Thyroid gland (tissue), 4 donors: Measurements from ENCODE around the gene HUWE1.

Experiments
- CTCF ChIP-seq, 6 experiments: fragments of 200-600 bp in 3 of 6; fragments of 450-650 bp in 3 of 6; sonication (generic) in 3 of 6; IDR thresholded peaks; one replicate each; pipeline ENCODE4 v1.5.1; 2016 to 2019; ENCODE audit warnings: antibody characterized with exemption in 6 of 6, mild to moderate bottlenecking in 2 of 6, inconsistent platforms in 1 of 6, moderate library complexity in 1 of 6
- POLR2A ChIP-seq, 2 donors: fragments of 450-650 bp; IDR thresholded peaks; one replicate each; pipeline ENCODE4 v1.6.1; 2017; ENCODE audit warnings: antibody characterized with exemption in 2 of 2, mild to moderate bottlenecking in 2 of 2, moderate library complexity in 1 of 2

- no peak for TF ChIP-seq CTCF (IDR thresholded peaks at IDR 0.05)
- no peak for TF ChIP-seq POLR2A (IDR thresholded peaks at IDR 0.05)
These were observed 91.2 kb downstream of the HUWE1 start for GRCh38 chrX:53595266-53595810.
